WTC11 (cell line): ENCODE measurements around the gene KCNMA1. TPM values are rescaled to one million over a fixed set of nuclear protein-coding genes. Genes with fewer than 3 reads are reported as not detected.

Experiments
- ATAC-seq: fragments of 200-7000 bp; cut with Tn5 transposase; 2 replicates; pipeline ENCODE4 v1.10.0; 2021; ENCODE audit warnings: mild to moderate bottlenecking, moderate library complexity
- CTCF ChIA-PET: fragments of 300-600 bp; sonication (Branson Sonifier 250); formaldehyde crosslinking; loops from one replicate; lab custom pipeline; 2021; ENCODE audit warnings: antibody characterized with exemption; lab: Charles Lee
- POLR2A ChIA-PET: fragments of 350-600 bp; sonication (Branson Sonifier 250); formaldehyde crosslinking; loops from one replicate; lab custom pipeline; 2021; ENCODE audit warnings: antibody characterized with exemption; lab: Charles Lee
- DNase-seq: peaks from one replicate; pipeline ENCODE4 v3.0.0; 2021; ENCODE audit warnings: low spot score
- H3K27ac Mint-ChIP-seq: 2 replicates; pipeline ENCODE4 v1.8.0; 2021; ENCODE audit warnings: mixed read lengths
- H3K27me3 Mint-ChIP-seq: 2 replicates; pipeline ENCODE4 v1.8.0; 2021; ENCODE audit warnings: low read depth, mild to moderate bottlenecking, moderate library complexity, mixed read lengths
- H3K36me3 Mint-ChIP-seq: 2 replicates; pipeline ENCODE4 v1.8.0; 2021; ENCODE audit warnings: mixed read lengths
- H3K4me1 Mint-ChIP-seq: 2 replicates; pipeline ENCODE4 v1.8.0; 2022; ENCODE audit warnings: mixed read lengths
- H3K4me3 Mint-ChIP-seq: 2 replicates; pipeline ENCODE4 v1.8.0; 2021; ENCODE audit warnings: mild to moderate bottlenecking, moderate library complexity, mixed read lengths
- H3K9me3 Mint-ChIP-seq: 2 replicates; pipeline ENCODE4 v1.8.0; 2021; ENCODE audit warnings: mixed read lengths
- ARID4B ChIP-seq: sonication (generic); formaldehyde crosslinking; IDR thresholded peaks from 2 replicates; pipeline ENCODE4 v1.8.0; 2023; ENCODE audit warnings: missing genetic modification reagents, mild to moderate bottlenecking, borderline replicate concordance
- HMGXB4 ChIP-seq: sonication (generic); formaldehyde crosslinking; IDR thresholded peaks from 2 replicates; pipeline ENCODE4 v1.8.1; 2023; ENCODE audit warnings: mild to moderate bottlenecking, moderate library complexity, missing genetic modification reagents
- JAZF1 ChIP-seq: fragments of 250-450 bp; sonication (Bioruptor Pico); IDR thresholded peaks from 2 replicates; pipeline ENCODE4 v1.9.0; 2021; ENCODE audit warnings: moderate library complexity, mild to moderate bottlenecking, inconsistent platforms
- JUN ChIP-seq: sonication (generic); formaldehyde crosslinking; IDR thresholded peaks from 2 replicates; pipeline ENCODE4 v1.8.0; 2023; ENCODE audit warnings: mild to moderate bottlenecking, missing genetic modification reagents
- KAT7 ChIP-seq: sonication (generic); formaldehyde crosslinking; IDR thresholded peaks from 2 replicates; pipeline ENCODE4 v1.8.1; 2023; ENCODE audit warnings: missing genetic modification reagents, mild to moderate bottlenecking, borderline replicate concordance
- OVOL2 ChIP-seq: fragments of 250-450 bp; sonication (Bioruptor Pico); IDR thresholded peaks from 2 replicates; pipeline ENCODE4 v1.9.0; 2021; ENCODE audit warnings: mild to moderate bottlenecking, borderline replicate concordance
- STAT6 ChIP-seq: sonication (generic); formaldehyde crosslinking; conservative IDR thresholded peaks from 2 replicates; pipeline ENCODE4 v1.8.1; 2023; ENCODE audit warnings: mild to moderate bottlenecking, low read depth, missing genetic modification reagents, moderate library complexity
- ZNF416 ChIP-seq: fragments of 250-450 bp; sonication (Bioruptor Pico); IDR thresholded peaks from 2 replicates; pipeline ENCODE4 v1.9.0; 2021; ENCODE audit warnings: mild to moderate bottlenecking, inconsistent platforms
- ZNF671 ChIP-seq: fragments of 250-450 bp; sonication (Bioruptor Pico); IDR thresholded peaks from 2 replicates; pipeline ENCODE4 v1.8.0; 2021; ENCODE audit warnings: mild to moderate bottlenecking
- total RNA-seq: library from RNA; stranded (reverse); gene quantifications from 3 replicates; pipeline ENCODE4 v1.2.3, GENCODE V29; 2021
- TF ChIP-seq, protein P1 (sequence below): sonication (generic); formaldehyde crosslinking; IDR thresholded peaks from 2 replicates; pipeline ENCODE4 v1.8.1; 2023; ENCODE audit warnings: mild to moderate bottlenecking, missing genetic modification reagents, borderline replicate concordance
- TF ChIP-seq, protein P2 (sequence below): sonication (generic); formaldehyde crosslinking; IDR thresholded peaks from 2 replicates; pipeline ENCODE4 v1.8.1; 2022; ENCODE audit warnings: mild to moderate bottlenecking, moderate library complexity, missing genetic modification reagents

Gene KCNMA1
- total RNA-seq, 1 experiment from 2014 or later: 7.3 TPM

GRCh38 chr10:77287647-77288120 is 349.9 kb downstream of the KCNMA1 start:
- no peak for DNase-seq
- ATAC-seq: no peak
- Mint-ChIP-seq H3K36me3 (no peaks in the 10 kb centered on the region), H3K27ac (no peak overlapping the region), H3K4me3 (no peak overlapping the region)
- no peak for TF ChIP-seq ZNF416 (CRISPR knock-in tag)
- TF ChIP-seq HMGXB4: no peak
- TF ChIP-seq, protein P1, sequence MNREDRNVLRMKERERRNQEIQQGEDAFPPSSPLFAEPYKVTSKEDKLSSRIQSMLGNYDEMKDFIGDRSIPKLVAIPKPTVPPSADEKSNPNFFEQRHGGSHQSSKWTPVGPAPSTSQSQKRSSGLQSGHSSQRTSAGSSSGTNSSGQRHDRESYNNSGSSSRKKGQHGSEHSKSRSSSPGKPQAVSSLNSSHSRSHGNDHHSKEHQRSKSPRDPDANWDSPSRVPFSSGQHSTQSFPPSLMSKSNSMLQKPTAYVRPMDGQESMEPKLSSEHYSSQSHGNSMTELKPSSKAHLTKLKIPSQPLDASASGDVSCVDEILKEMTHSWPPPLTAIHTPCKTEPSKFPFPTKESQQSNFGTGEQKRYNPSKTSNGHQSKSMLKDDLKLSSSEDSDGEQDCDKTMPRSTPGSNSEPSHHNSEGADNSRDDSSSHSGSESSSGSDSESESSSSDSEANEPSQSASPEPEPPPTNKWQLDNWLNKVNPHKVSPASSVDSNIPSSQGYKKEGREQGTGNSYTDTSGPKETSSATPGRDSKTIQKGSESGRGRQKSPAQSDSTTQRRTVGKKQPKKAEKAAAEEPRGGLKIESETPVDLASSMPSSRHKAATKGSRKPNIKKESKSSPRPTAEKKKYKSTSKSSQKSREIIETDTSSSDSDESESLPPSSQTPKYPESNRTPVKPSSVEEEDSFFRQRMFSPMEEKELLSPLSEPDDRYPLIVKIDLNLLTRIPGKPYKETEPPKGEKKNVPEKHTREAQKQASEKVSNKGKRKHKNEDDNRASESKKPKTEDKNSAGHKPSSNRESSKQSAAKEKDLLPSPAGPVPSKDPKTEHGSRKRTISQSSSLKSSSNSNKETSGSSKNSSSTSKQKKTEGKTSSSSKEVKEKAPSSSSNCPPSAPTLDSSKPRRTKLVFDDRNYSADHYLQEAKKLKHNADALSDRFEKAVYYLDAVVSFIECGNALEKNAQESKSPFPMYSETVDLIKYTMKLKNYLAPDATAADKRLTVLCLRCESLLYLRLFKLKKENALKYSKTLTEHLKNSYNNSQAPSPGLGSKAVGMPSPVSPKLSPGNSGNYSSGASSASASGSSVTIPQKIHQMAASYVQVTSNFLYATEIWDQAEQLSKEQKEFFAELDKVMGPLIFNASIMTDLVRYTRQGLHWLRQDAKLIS (CRISPR knock-in tag): no peak
- no peak for TF ChIP-seq JUN
- no peak for TF ChIP-seq KAT7 (CRISPR knock-in tag)
- no peak for TF ChIP-seq ZNF671 (CRISPR knock-in tag)
- TF ChIP-seq, all 79 proteins: peak for 0
- ChIA-PET CTCF (no interaction called here), POLR2A (no interaction called here)
- peaks cover 11% of the 10 kb centered on the region for H3K27me3 Mint-ChIP-seq
- peaks cover 61% of the 10 kb centered on the region for H3K4me1 Mint-ChIP-seq
- no peaks in the 10 kb centered on the region for H3K9me3 Mint-ChIP-seq

- ChIA-PET CTCF (no interaction called here), POLR2A (no interaction called here)
- no peak for ATAC-seq
- no peak overlapping the region for H3K4me3 Mint-ChIP-seq
- H3K27me3 Mint-ChIP-seq: peaks cover 11% of the 10 kb centered on the region
- no peaks in the 10 kb centered on the region for H3K36me3 Mint-ChIP-seq
- no peak for TF ChIP-seq STAT6
- no peak for TF ChIP-seq ARID4B (CRISPR knock-in tag)
- TF ChIP-seq OVOL2 (CRISPR knock-in tag): no peak
- TF ChIP-seq, protein P2, sequence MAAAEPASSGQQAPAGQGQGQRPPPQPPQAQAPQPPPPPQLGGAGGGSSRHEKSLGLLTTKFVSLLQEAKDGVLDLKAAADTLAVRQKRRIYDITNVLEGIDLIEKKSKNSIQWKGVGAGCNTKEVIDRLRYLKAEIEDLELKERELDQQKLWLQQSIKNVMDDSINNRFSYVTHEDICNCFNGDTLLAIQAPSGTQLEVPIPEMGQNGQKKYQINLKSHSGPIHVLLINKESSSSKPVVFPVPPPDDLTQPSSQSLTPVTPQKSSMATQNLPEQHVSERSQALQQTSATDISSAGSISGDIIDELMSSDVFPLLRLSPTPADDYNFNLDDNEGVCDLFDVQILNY (CRISPR knock-in tag): no peak
- no peak for TF ChIP-seq JAZF1 (CRISPR knock-in tag)
- no peak for DNase-seq
- H3K9me3 Mint-ChIP-seq: no peaks in the 10 kb centered on the region
- no peak overlapping the region for H3K27ac Mint-ChIP-seq
- peaks cover 58% of the 10 kb centered on the region for H3K4me1 Mint-ChIP-seq
Observed at GRCh38 chr10:77286531-77287508, 350.8 kb downstream of the KCNMA1 start.
